ENCODE data around the gene ARHGEF2. TPM values are rescaled to one million over a fixed set of nuclear protein-coding genes. Genes with fewer than 3 reads are reported as not detected.

The ARHGEF2 gene
- total RNA-seq, 6 experiments from 2014 or later = 82.0 to 94.6 (median 83.9) TPM

GRCh38 chr1:155962599-155963211, 15.6 kb downstream of the ARHGEF2 start:
- peak overlapping the region; percentile 100 for H3K27ac Mint-ChIP-seq
- H3K27me3 Mint-ChIP-seq (ENCODE audit: insufficient read depth) = peaks cover 8% of the 10 kb centered on the region
- H3K4me3 Mint-ChIP-seq = no peak overlapping the region
- peaks cover 33% of the 10 kb centered on the region for H3K36me3 Mint-ChIP-seq (ENCODE audit: low read depth)
- H3K9me3 Mint-ChIP-seq = no peaks in the 10 kb centered on the region
- no peak for DNase-seq
- H3K4me1 Mint-ChIP-seq (ENCODE audit: low read depth) = peaks cover 38% of the 10 kb centered on the region
- TF ChIP-seq CTCF (IDR thresholded peaks at IDR 0.05) = no peak

- H3K4me1 Mint-ChIP-seq (ENCODE audit: low read depth) = peaks cover 34% of the 10 kb centered on the region
- TF ChIP-seq CTCF (IDR thresholded peaks at IDR 0.05) = peak; percentile 72
- peak; percentile 95 for DNase-seq
- H3K27me3 Mint-ChIP-seq (ENCODE audit: insufficient read depth) = peaks cover 8% of the 10 kb centered on the region
- H3K27ac Mint-ChIP-seq = peak overlapping the region; percentile 100
- peaks cover 40% of the 10 kb centered on the region for H3K36me3 Mint-ChIP-seq (ENCODE audit: low read depth)
- no peaks in the 10 kb centered on the region for H3K9me3 Mint-ChIP-seq
- peak overlapping the region; percentile 78 for H3K4me3 Mint-ChIP-seq
Measured at GRCh38 chr1:155961937-155962336, 16.4 kb downstream of the ARHGEF2 start.

- no peak for TF ChIP-seq CTCF (IDR thresholded peaks at IDR 0.05)
- peaks cover 41% of the 10 kb centered on the region for H3K36me3 Mint-ChIP-seq (ENCODE audit: low read depth)
- H3K9me3 Mint-ChIP-seq = no peaks in the 10 kb centered on the region
- peak overlapping the region; percentile 22; the same call in 1 of the 2 replicates for H3K4me3 Mint-ChIP-seq
- H3K27ac Mint-ChIP-seq = peak overlapping the region; percentile 100
- no peak for DNase-seq
- peaks cover 4% of the 10 kb centered on the region for H3K27me3 Mint-ChIP-seq (ENCODE audit: insufficient read depth)
- peaks cover 34% of the 10 kb centered on the region for H3K4me1 Mint-ChIP-seq (ENCODE audit: low read depth)
Measured at GRCh38 chr1:155960081-155960745, 18.1 kb downstream of the ARHGEF2 start.

DNA sequence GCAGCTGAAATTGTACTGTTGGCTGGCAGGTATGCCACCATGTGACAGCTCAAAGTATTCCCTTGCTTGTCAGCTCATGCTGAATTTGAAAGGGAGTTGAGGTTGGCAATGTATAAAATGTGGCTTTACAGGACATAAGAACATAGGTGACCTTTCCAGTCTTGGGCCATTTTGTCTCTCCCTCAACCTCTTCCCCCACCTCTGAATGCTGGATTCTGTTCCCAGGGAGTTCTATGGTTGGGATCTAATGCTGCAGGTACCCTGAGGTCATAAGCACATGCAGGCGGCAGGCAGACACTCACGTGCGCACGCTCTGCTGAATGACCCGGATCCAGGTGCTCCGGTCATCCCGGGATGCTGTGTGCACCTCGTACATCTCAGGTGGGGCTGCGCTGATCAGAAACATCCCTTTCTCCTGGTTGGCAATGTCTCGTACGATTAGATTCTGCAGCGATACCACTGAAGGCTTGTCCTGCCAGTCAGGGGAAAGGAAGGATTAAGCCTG, 20.9 kb downstream of the ARHGEF2 start:
- TF ChIP-seq CTCF (IDR thresholded peaks at IDR 0.05) = no peak
- Mint-ChIP-seq H3K4me3 (no peak overlapping the region), H3K27ac (no peak overlapping the region), H3K9me3 (no peaks in the 10 kb centered on the region), H3K4me1 (ENCODE audit: low read depth) (peaks cover 27% of the 10 kb centered on the region), H3K27me3 (ENCODE audit: insufficient read depth) (peaks cover 4% of the 10 kb centered on the region), H3K36me3 (ENCODE audit: low read depth) (peaks cover 40% of the 10 kb centered on the region)
- DNase-seq = no peak

GRCh38 chr1:155954645-155955044, 23.7 kb downstream of the ARHGEF2 start:
- H3K27me3 Mint-ChIP-seq (ENCODE audit: insufficient read depth) = no peaks in the 10 kb centered on the region; the same call in 1 of the 2 replicates
- no peak for DNase-seq
- peaks cover 22% of the 10 kb centered on the region for H3K36me3 Mint-ChIP-seq (ENCODE audit: low read depth)
- no peak for TF ChIP-seq CTCF (IDR thresholded peaks at IDR 0.05)
- no peaks in the 10 kb centered on the region for H3K9me3 Mint-ChIP-seq
- H3K4me3 Mint-ChIP-seq = no peak overlapping the region
- no peak overlapping the region for H3K27ac Mint-ChIP-seq
- no peaks in the 10 kb centered on the region for H3K4me1 Mint-ChIP-seq (ENCODE audit: low read depth)
